Mesenchymal stem cell (in vitro differentiated cells and primary cell): ENCODE data around the gene BTN2A1.
A peak's percentile ranks its signal among the peaks of the same experiment; 100 is the strongest.
"Not testable (repeated sequence)": the region's sequence is repeated elsewhere in the genome, so short reads cannot be mapped to it uniquely, and the experiment has no call there.

Experiments used
- DNase-seq: peaks from one replicate; pipeline ENCODE4 v3.0.0-alpha.2; 2013
- H2AFZ ChIP-seq: one replicate; pipeline ENCODE4 v1.6.1; 2013; ENCODE audit warnings: low read depth, mild to moderate bottlenecking, control low read depth, inconsistent platforms, low read length, moderate library complexity
- H2AK5ac ChIP-seq: 2 replicates; pipeline ENCODE4 v1.6.1; 2013; ENCODE audit warnings: low read length, moderate library complexity, mild to moderate bottlenecking, inconsistent platforms; ENCODE audit not compliant: severe bottlenecking
- H2BK120ac ChIP-seq: one replicate; pipeline ENCODE4 v1.6.1; 2013; ENCODE audit warnings: low read depth, mild to moderate bottlenecking, inconsistent platforms, low read length, moderate library complexity
- H2BK12ac ChIP-seq, 2 experiments: one replicate each; pipeline ENCODE4 v1.6.1; 2013; ENCODE audit warnings: inconsistent platforms in 2 of 2, low read length in 2 of 2, mild to moderate bottlenecking in 2 of 2, moderate library complexity in 2 of 2, control low read depth in 1 of 2
- H2BK15ac ChIP-seq: one replicate; pipeline ENCODE4 v1.6.1; 2013; ENCODE audit warnings: mild to moderate bottlenecking, low read depth, inconsistent platforms; ENCODE audit not compliant: poor library complexity, severe bottlenecking
- H2BK5ac ChIP-seq: 2 replicates; pipeline ENCODE4 v1.6.1; 2013; ENCODE audit warnings: low read depth, mild to moderate bottlenecking, low read length, control low read depth, inconsistent platforms; ENCODE audit not compliant: poor library complexity, severe bottlenecking
- H3K14ac ChIP-seq, 2 experiments: one replicate each; pipeline ENCODE4 v1.6.1; 2013; ENCODE audit warnings: inconsistent platforms in 2 of 2, low read length in 2 of 2, control low read depth in 1 of 2, mild to moderate bottlenecking in 1 of 2, moderate library complexity in 1 of 2
- H3K18ac ChIP-seq, 2 experiments: one replicate each; pipeline ENCODE4 v1.6.1; 2013; ENCODE audit warnings: inconsistent platforms in 2 of 2, low read length in 2 of 2, control low read depth in 1 of 2, low read depth in 1 of 2, mild to moderate bottlenecking in 1 of 2
- H3K23ac ChIP-seq, 2 experiments: one replicate each; pipeline ENCODE4 v1.6.1; 2013; ENCODE audit warnings: inconsistent platforms in 2 of 2, low read length in 2 of 2, mild to moderate bottlenecking in 2 of 2, moderate library complexity in 2 of 2, control low read depth in 1 of 2
- H3K27ac ChIP-seq: 2 replicates; pipeline ENCODE4 v1.5.1; 2013; ENCODE audit warnings: mild to moderate bottlenecking, moderate library complexity, low read length, control low read depth, inconsistent platforms; ENCODE audit not compliant: poor library complexity, severe bottlenecking
- H3K27me3 ChIP-seq, 2 experiments: 2 replicates each; pipeline versions ENCODE4 v1.6.1 to v1.7.0; 2013; ENCODE audit warnings: low read length in 2 of 2, mild to moderate bottlenecking in 2 of 2, moderate library complexity in 2 of 2, control low read depth in 1 of 2, inconsistent platforms in 1 of 2; ENCODE audit not compliant: control insufficient read depth in 1 of 2, insufficient read depth in 1 of 2
- H3K36me3 ChIP-seq, 2 experiments: 2 replicates each; pipeline versions ENCODE4 v1.6.1 to v1.7.0; 2013; ENCODE audit warnings: low read length in 2 of 2, control low read depth in 1 of 2, inconsistent platforms in 1 of 2, low read depth in 1 of 2, mild to moderate bottlenecking in 1 of 2; ENCODE audit not compliant: insufficient read depth in 2 of 2, control insufficient read depth in 1 of 2
- H3K4ac ChIP-seq, 2 experiments: one replicate each; pipeline ENCODE4 v1.6.1; 2013; ENCODE audit warnings: inconsistent platforms in 2 of 2, low read length in 2 of 2, mild to moderate bottlenecking in 2 of 2, moderate library complexity in 2 of 2, control low read depth in 1 of 2, low read depth in 1 of 2
- H3K4me1 ChIP-seq: 2 replicates; pipeline ENCODE4 v1.6.1; 2013; ENCODE audit warnings: low read depth, low read length, control low read depth; ENCODE audit not compliant: control insufficient read depth, insufficient read depth
- H3K4me2 ChIP-seq: 2 replicates; pipeline ENCODE4 v1.6.1; 2013; ENCODE audit warnings: low read length, mild to moderate bottlenecking, inconsistent platforms; ENCODE audit not compliant: poor library complexity, severe bottlenecking
- H3K4me3 ChIP-seq, 2 experiments: 2 replicates each; pipeline versions ENCODE4 v1.5.1 to v1.7.0; 2013; ENCODE audit warnings: low read length in 2 of 2, mild to moderate bottlenecking in 2 of 2, control low read depth in 1 of 2, low read depth in 1 of 2; ENCODE audit not compliant: insufficient read depth in 1 of 2
- H3K79me1 ChIP-seq: replicated peaks from 2 replicates; pipeline ENCODE4 v1.6.1; 2013; ENCODE audit warnings: mild to moderate bottlenecking, control low read depth, low read length, inconsistent platforms; ENCODE audit not compliant: poor library complexity, severe bottlenecking
- H3K9ac ChIP-seq: 2 replicates; pipeline ENCODE4 v1.7.0; 2013; ENCODE audit warnings: mild to moderate bottlenecking, low read length, moderate library complexity
- H3K9me3 ChIP-seq: 2 replicates; pipeline ENCODE4 v1.7.0; 2013; ENCODE audit warnings: mild to moderate bottlenecking, low read length; ENCODE audit not compliant: control insufficient read depth
- H4K8ac ChIP-seq: one replicate; pipeline ENCODE4 v1.6.1; 2013; ENCODE audit warnings: inconsistent platforms, mild to moderate bottlenecking, low read length, moderate library complexity
- H4K91ac ChIP-seq: one replicate; pipeline ENCODE4 v1.6.1; 2013; ENCODE audit warnings: mild to moderate bottlenecking, low read length, inconsistent platforms
- WGBS: methylation state at CpG from one replicate; pipeline ENCODE4 v1.1.7; 2013; ENCODE audit warnings: mixed read lengths; 5-methylcytosine and 5-hydroxymethylcytosine counted together

Gene BTN2A1

GRCh38 chr6:26461353-26461752, 3.6 kb downstream of the BTN2A1 start:
- H3K9me3 ChIP-seq, H2BK5ac ChIP-seq, H4K91ac ChIP-seq, H3K18ac ChIP-seq, H3K27me3 ChIP-seq, DNase-seq, H3K23ac ChIP-seq, H3K14ac ChIP-seq, H2BK120ac ChIP-seq, H2BK12ac ChIP-seq, H4K8ac ChIP-seq, H3K9ac ChIP-seq, H2BK15ac ChIP-seq, H2AK5ac ChIP-seq, H3K4me2 ChIP-seq, H3K4ac ChIP-seq, H2AFZ ChIP-seq, H3K27ac ChIP-seq: not testable (repeated sequence)
- peaks cover 34 to 67% of the 10 kb centered on the region in 2 experiments for H3K36me3 ChIP-seq
- H3K79me1 ChIP-seq: peaks cover 18% of the 10 kb centered on the region
- 85% methylated on average over 4 of the region's 5 CpGs for WGBS
- H3K4me3 ChIP-seq: peak overlapping the region in 1 of 2 experiments; percentile 67
- peaks cover 17% of the 10 kb centered on the region for H3K4me1 ChIP-seq

DNA sequence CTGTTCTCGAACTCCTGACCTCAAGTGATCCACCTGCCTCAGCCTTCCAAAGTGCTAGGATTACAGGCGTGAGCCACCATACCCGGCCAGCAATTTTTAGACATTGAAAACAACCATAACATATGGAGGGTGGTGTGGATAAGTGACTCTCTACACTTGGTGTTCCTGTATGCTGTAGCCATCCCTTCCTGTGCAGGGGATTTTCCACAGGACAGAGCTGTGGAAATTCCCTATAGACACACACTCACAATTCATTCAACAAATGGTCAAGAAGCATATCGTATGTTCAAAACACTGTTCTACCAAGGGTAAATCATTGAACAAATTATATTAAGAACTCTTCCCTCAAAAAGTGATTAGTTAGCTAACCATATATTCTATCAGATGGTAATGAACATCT, 6.3 kb downstream of the BTN2A1 start:
- peaks cover 56 to 91% of the 10 kb centered on the region in 2 experiments for H3K36me3 ChIP-seq
- H3K9me3 ChIP-seq: no peaks in the 10 kb centered on the region
- H2BK12ac ChIP-seq: no peak overlapping the region
- no peak overlapping the region for H2AFZ ChIP-seq
- H3K27me3 ChIP-seq: no peaks in the 10 kb centered on the region
- no peak overlapping the region for H3K14ac ChIP-seq
- no peak overlapping the region for H4K8ac ChIP-seq
- no peak overlapping the region for H3K4ac ChIP-seq
- H3K27ac ChIP-seq: no peak overlapping the region
- H4K91ac ChIP-seq: no peak overlapping the region
- peaks cover 26% of the 10 kb centered on the region for H3K79me1 ChIP-seq
- no peak overlapping the region for H3K4me3 ChIP-seq
- H3K23ac ChIP-seq: no peak overlapping the region
- 100% methylated on average over 2 of the region's 4 CpGs for WGBS
- H2BK120ac ChIP-seq: no peak overlapping the region
- H2BK15ac ChIP-seq: no peak overlapping the region
- H3K4me1 ChIP-seq: peaks cover 13% of the 10 kb centered on the region
- no peak overlapping the region for H3K4me2 ChIP-seq
- H3K18ac ChIP-seq: no peak overlapping the region
- H2AK5ac ChIP-seq: no peak overlapping the region
- DNase-seq: no peak
- no peak overlapping the region for H2BK5ac ChIP-seq
- H3K9ac ChIP-seq: no peak overlapping the region

- Histone ChIP-seq H3K4me3 (no peak overlapping the region), H2BK15ac (no peak overlapping the region), H2BK5ac (no peak overlapping the region), H3K27me3 (no peaks in the 10 kb centered on the region), H3K4me1 (peaks cover 7% of the 10 kb centered on the region), H3K27ac (no peak overlapping the region), H2BK12ac (no peak overlapping the region), H3K14ac (no peak overlapping the region), H2AFZ (no peak overlapping the region), H3K18ac (no peak overlapping the region), H3K9ac (no peak overlapping the region), H3K23ac (no peak overlapping the region), H2AK5ac (no peak overlapping the region), H2BK120ac (no peak overlapping the region), H4K8ac (no peak overlapping the region), H4K91ac (no peak overlapping the region), H3K4me2 (no peak overlapping the region), H3K4ac (no peak overlapping the region), H3K79me1 (peaks cover 26% of the 10 kb centered on the region), H3K36me3 (peaks cover 54 to 91% of the 10 kb centered on the region in 2 experiments), H3K9me3 (no peaks in the 10 kb centered on the region)
- over 99% methylated on average over 7 of the region's 7 CpGs for WGBS
- DNase-seq: no peak
These were observed 6.8 kb downstream of the BTN2A1 start for GRCh38 chr6:26464416-26465131.

DNA sequence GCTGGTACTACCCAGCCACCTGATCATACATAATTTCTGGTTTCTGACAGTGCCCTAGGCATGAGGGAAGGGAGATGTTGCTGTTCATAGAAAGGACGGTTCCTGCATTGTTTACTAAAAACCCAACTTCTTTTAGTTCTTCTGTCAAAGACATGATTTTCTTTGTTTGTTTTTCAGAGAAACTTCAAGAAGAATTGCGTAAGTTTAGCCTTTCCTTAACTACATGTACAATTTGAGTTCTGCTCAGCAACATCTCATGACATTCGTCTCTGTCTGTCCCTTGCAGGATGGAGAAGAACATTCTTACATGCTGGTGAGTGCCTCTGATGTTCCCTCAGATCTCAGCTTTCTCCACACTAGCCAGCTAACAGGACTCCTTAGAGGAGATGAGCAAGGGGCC, 8.0 kb downstream of the BTN2A1 start:
- Histone ChIP-seq H2AK5ac (no peak overlapping the region), H3K9ac (no peak overlapping the region), H2BK5ac (no peak overlapping the region), H3K27me3 (no peaks in the 10 kb centered on the region), H3K4ac (no peak overlapping the region), H4K91ac (no peak overlapping the region), H3K36me3 (peaks cover 57 to 87% of the 10 kb centered on the region in 2 experiments), H3K4me3 (no peak overlapping the region), H3K27ac (no peak overlapping the region), H3K4me1 (peaks cover 2% of the 10 kb centered on the region), H3K23ac (no peak overlapping the region), H2BK120ac (no peak overlapping the region), H3K4me2 (no peak overlapping the region), H4K8ac (no peak overlapping the region), H3K18ac (no peak overlapping the region), H3K14ac (no peak overlapping the region), H3K79me1 (peaks cover 24% of the 10 kb centered on the region), H3K9me3 (no peaks in the 10 kb centered on the region), H2BK15ac (no peak overlapping the region), H2BK12ac (no peak overlapping the region), H2AFZ (no peak overlapping the region)
- 100% methylated on average over 2 of the region's 3 CpGs for WGBS
- DNase-seq: no peak
